Heart left ventricle (tissue), 16 donors: Measurements from ENCODE around the gene AFAP1L2. TPM values are rescaled to one million over a fixed set of nuclear protein-coding genes. Genes with fewer than 3 reads are reported as not detected.
"Not testable (repeated sequence)": the region's sequence is repeated elsewhere in the genome, so short reads cannot be mapped to it uniquely, and the experiment has no call there.

Source experiments
- ATAC-seq, 4 donors: fragments of 200-7000 bp; cut with Tn5 transposase; one replicate each; pipeline ENCODE4 v1.9.1; 2020 to 2022; ENCODE audit warnings: moderate library complexity in 4 of 4, mild to moderate bottlenecking in 3 of 4, moderate number of reproducible peaks in 1 of 4
- DNase-seq, 5 donors: peaks; one replicate each; pipeline ENCODE4 v3.0.0-alpha.2; 2020
- H3K27ac ChIP-seq, 12 donors: fragments of 200-600 bp; sonication (generic) in 4 of 12; one replicate each; pipeline versions ENCODE4 v1.5.0 to v1.8.0; 2016 to 2022; ENCODE audit warnings: mild to moderate bottlenecking in 2 of 12
- H3K27me3 ChIP-seq, 9 donors: fragments of 200-600 bp; sonication (generic) in 2 of 9; one replicate each; pipeline versions ENCODE4 v1.5.1 to v1.8.0; 2016 to 2022; ENCODE audit warnings: mild to moderate bottlenecking in 3 of 9
- H3K36me3 ChIP-seq, 9 donors: fragments of 200-600 bp; sonication (generic) in 2 of 9; one replicate each; pipeline versions ENCODE4 v1.5.0 to v1.8.0; 2018 to 2022; ENCODE audit warnings: mild to moderate bottlenecking in 2 of 9
- H3K4me1 ChIP-seq, 12 donors: fragments of 200-600 bp; sonication (generic) in 4 of 12; one replicate each; pipeline versions ENCODE4 v1.5.0 to v1.8.0; 2016 to 2022; ENCODE audit warnings: mild to moderate bottlenecking in 3 of 12
- H3K4me3 ChIP-seq, 12 donors: fragments of 200-600 bp; sonication (generic) in 4 of 12; one replicate each; pipeline versions ENCODE4 v1.5.0 to v1.8.0; 2017 to 2022; ENCODE audit warnings: mild to moderate bottlenecking in 9 of 12, moderate library complexity in 4 of 12
- H3K9me3 ChIP-seq, 12 donors: fragments of 200-600 bp; sonication (generic) in 4 of 12; one replicate each; pipeline versions ENCODE4 v1.5.0 to v1.8.0; 2016 to 2022; ENCODE audit warnings: mild to moderate bottlenecking in 1 of 12
- CTCF ChIP-seq, 12 donors: fragments of 200-600 bp; sonication (generic) in 4 of 12; IDR thresholded peaks; one replicate each; pipeline versions ENCODE4 v1.5.0 to v1.8.0; 2018 to 2022; ENCODE audit warnings: antibody characterized with exemption in 12 of 12, mild to moderate bottlenecking in 5 of 12
- POLR2A ChIP-seq, 2 donors: fragments of 450-650 bp; IDR thresholded peaks; one replicate each; pipeline ENCODE4 v1.6.1; 2017; ENCODE audit warnings: antibody characterized with exemption in 2 of 2, mild to moderate bottlenecking in 2 of 2, moderate library complexity in 2 of 2
- WGBS, 4 donors: extraction: QIAGEN DNeasy Blood & Tissue Kit in 2 of 4; methylation state at CpG; one replicate each; pipeline versions ENCODE4 v1.1.5 to v1.1.7; 2013 to 2018; 5-methylcytosine and 5-hydroxymethylcytosine counted together
- intact Hi-C, 10 donors: fragments of 100-400 bp; cut with DNase I; formaldehyde crosslinking; loops; one replicate each; pipeline versions ENCODE4 v1.11.1 to v1.14.2; 2022
- polyA plus RNA-seq, 2 donors: library from polyadenylated mRNA; stranded (reverse); fragments of 200-250 nt; gene quantifications; one replicate each; pipeline ENCODE4 v1.2.3, GENCODE V29; 2013
- total RNA-seq, 9 donors: library from RNA; depleted of rRNA in 2 of 9; stranded (reverse); fragments of >200 nt in 2 of 9; fragmentation: NEBNext Ultra II Directional in 3 of 9; extraction: Animal tissue kit (Norgen Biotek cat#: 25700) in 3 of 9; gene quantifications; one replicate each; pipeline versions ENCODE4 v1.1.0 to v1.2.4, GENCODE V29; 2016 to 2023
- donor health status: ischemic (EF 13 %, LVEDD 7.1; RV severe dilation, severe dysfunction).
- donor health status: healthy with polysubstance abuse.
- donor health status: DM: no; HTN: yes; CAD: no.
- donor health status: DM: no; HTN: no; CAD: no.
- donor health status: ischemic (EF 25% LVEDD 6.9; RV normal size, moderate dysfunction).
- donor health status: ischemic (EF 25% LVEDD 5.7; RV mildly dilated, moderate dysfunction).
- donor health status: healthy.
- donor health status: DM: yes; HTN: yes; CAD: no.
- donor health status: ischemic (EF 35%, LVEDD 5.7; RV mildly dilated, moderate dysfunction).
- donor health status: nonischemic (EF 11% LVEDD 7.7; RV severe dilation, severe dysfunction).
- donor health status: DM: yes; HTN: yes; CAD: no.
- donor health status: PGD.
- donor health status: ischemic (EF 29% LVEDD 5.4; RV normal size, mild dysfunction).
- donor health status: nonischemic (EF 23%, LVEDD 6.1; RV moderate dilation, normal function).

Gene AFAP1L2
- total and polyA plus RNA-seq, 11 donors = 2.8 to 8.2 (median 4.3) TPM

GRCh38 chr10:114349522-114350215 lies 54.6 kb downstream of the AFAP1L2 start:
- Histone ChIP-seq H3K27me3 (no peaks in the 10 kb centered on the region), H3K4me1 (peaks cover 0 to 24% (median 4%) of the 10 kb centered on the region in 12 donors)
- intact Hi-C loops = no loop called here

GRCh38 chr10:114349071-114349470 lies 55.2 kb downstream of the AFAP1L2 start:
- H3K27ac ChIP-seq, H3K27me3 ChIP-seq, DNase-seq, H3K36me3 ChIP-seq, H3K4me3 ChIP-seq, intact Hi-C loops, H3K9me3 ChIP-seq, ATAC-seq: not testable (repeated sequence)
- 93 to 95% (median 93%) methylated on average over 7 of the region's 7 CpGs for WGBS, 4 donors
- H3K4me1 ChIP-seq = peaks cover 0 to 28% (median 6%) of the 10 kb centered on the region in 12 donors

More at GRCh38 chr10:114349522-114350215, 54.6 kb downstream of the AFAP1L2 start:
- Histone ChIP-seq H3K27ac (peak overlapping the region in 7 of 12 donors; percentile 8 to 60 (median 39)), H3K36me3 (no peaks in the 10 kb centered on the region), H3K4me3 (no peak overlapping the region), H3K9me3 (no peaks in the 10 kb centered on the region)
- ATAC-seq (peak; percentile 29 to 65 (median 42)), DNase-seq (peak in 1 of 5 donors; percentile 37)
- no peak for TF ChIP-seq CTCF (IDR thresholded peaks at IDR 0.05)
- no peak for TF ChIP-seq POLR2A (IDR thresholded peaks at IDR 0.05)
- WGBS, 4 donors = 65 to 74% (median 69%) methylated on average over 6 of the region's 6 CpGs

- Histone ChIP-seq H3K36me3 (no peaks in the 10 kb centered on the region), H3K9me3 (no peaks in the 10 kb centered on the region), H3K4me3 (no peak overlapping the region), H3K27ac (no peak overlapping the region), H3K4me1 (peaks cover 0 to 36% (median 13%) of the 10 kb centered on the region in 12 donors), H3K27me3 (no peaks in the 10 kb centered on the region)
- TF ChIP-seq CTCF (IDR thresholded peaks at IDR 0.05) = no peak
- no peak for TF ChIP-seq POLR2A (IDR thresholded peaks at IDR 0.05)
- WGBS, 4 donors = 95 to 98% (median 96%) methylated on average over 2 of the region's 2 CpGs
- no peak for ATAC-seq
- intact Hi-C loops = no loop called here
- no peak for DNase-seq
Observed at GRCh38 chr10:114347791-114348190, 56.5 kb downstream of the AFAP1L2 start.

- H3K27me3 ChIP-seq = no peaks in the 10 kb centered on the region
- WGBS, 4 donors = 74 to 83% (median 78%) methylated on average over 3 of the region's 3 CpGs
- peak overlapping the region in 3 of 12 donors; percentile 30 to 32 (median 31) for H3K27ac ChIP-seq
- H3K4me3 ChIP-seq = no peak overlapping the region
- intact Hi-C loops = no loop called here
- DNase-seq (no peak), ATAC-seq (no peak)
- peaks cover 0 to 36% (median 13%) of the 10 kb centered on the region in 12 donors for H3K4me1 ChIP-seq
- H3K36me3 ChIP-seq = no peaks in the 10 kb centered on the region
- TF ChIP-seq CTCF (IDR thresholded peaks at IDR 0.05) = no peak
- no peak for TF ChIP-seq POLR2A (IDR thresholded peaks at IDR 0.05)
- no peaks in the 10 kb centered on the region for H3K9me3 ChIP-seq
Observed at GRCh38 chr10:114347241-114347640, 57.1 kb downstream of the AFAP1L2 start.
